Measurements from ENCODE around the gene DECR2. TPM values are rescaled to one million over a fixed set of nuclear protein-coding genes. Genes with fewer than 3 reads are reported as not detected.

The DECR2 gene
- total RNA-seq, 4 donors from 2014 or later, result 16.5 to 30.9 (median 21.4) TPM

DNA sequence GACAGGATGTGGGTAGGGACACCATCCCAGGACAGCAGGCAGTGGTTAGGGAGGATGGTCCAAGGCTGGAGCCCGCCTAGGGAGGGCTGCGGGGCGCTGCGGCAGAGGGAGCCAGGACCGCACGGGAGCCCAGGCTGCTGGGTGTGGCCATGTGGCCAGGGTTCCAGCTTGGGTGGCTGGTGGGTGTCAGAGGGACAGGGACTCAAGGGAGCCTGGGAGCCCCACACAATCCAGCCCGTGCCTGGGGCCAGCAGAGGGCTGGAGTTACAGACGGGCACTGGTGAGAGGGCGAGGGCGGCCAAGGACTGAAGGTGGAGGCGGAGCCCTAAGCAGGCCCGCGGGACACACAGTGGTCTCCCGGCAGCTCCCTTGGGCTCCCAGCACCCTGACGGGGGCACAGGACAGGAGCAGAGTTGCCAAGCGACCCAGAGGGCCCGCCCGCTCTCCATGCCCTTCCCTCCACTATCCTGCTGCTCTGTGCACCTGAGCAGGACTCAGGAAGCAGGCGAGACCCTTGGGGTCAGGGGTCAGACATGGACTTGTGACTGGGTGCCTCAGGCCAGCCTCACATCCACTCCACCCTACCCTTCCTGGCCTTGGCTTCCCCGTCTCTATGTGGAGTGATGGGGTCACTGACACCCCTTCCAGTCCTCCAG lies 38.4 kb upstream of the DECR2 start:
- ATAC-seq (ENCODE audit: low FRiP score) (no peak), DNase-seq (ENCODE audit: low spot score) (no peak)
- TF ChIP-seq, protein P1, sequence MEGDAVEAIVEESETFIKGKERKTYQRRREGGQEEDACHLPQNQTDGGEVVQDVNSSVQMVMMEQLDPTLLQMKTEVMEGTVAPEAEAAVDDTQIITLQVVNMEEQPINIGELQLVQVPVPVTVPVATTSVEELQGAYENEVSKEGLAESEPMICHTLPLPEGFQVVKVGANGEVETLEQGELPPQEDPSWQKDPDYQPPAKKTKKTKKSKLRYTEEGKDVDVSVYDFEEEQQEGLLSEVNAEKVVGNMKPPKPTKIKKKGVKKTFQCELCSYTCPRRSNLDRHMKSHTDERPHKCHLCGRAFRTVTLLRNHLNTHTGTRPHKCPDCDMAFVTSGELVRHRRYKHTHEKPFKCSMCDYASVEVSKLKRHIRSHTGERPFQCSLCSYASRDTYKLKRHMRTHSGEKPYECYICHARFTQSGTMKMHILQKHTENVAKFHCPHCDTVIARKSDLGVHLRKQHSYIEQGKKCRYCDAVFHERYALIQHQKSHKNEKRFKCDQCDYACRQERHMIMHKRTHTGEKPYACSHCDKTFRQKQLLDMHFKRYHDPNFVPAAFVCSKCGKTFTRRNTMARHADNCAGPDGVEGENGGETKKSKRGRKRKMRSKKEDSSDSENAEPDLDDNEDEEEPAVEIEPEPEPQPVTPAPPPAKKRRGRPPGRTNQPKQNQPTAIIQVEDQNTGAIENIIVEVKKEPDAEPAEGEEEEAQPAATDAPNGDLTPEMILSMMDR (IDR thresholded peaks at IDR 0.05), result no peak

DNA sequence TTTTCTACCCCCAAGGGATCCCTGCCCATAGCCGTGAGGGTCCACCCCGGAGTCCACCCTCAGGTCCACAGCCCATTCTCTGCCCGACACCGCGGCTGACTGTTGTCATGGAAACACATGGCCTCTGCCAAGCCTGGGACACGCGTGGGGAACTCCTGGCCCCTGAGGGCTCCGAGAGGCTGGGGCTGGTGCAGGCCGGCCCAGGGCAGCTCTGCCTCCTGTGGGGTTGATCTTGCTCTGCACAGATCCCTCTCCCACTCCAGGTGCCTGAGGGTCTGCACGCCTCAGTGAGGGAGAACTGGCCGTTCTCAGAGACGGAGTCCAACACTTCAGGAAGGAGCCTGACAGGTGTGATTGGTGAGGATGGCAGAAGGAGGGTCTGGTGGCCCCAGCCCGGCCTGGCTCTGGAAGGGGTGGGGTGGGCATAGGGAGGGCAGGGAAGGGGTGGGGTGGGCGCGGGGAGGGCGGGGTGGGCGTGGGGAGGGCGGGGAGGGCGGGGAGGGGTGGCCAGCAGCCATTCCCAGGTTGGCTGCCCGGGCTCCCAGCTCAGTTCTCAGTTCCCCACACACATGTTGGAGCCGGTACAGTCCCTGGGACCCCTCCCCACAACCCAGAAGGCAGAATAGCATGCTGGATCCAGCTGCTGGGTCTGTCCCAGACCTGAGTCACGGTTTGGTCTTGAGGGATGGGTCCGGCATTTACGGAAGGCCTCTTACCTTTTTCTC lies 37.8 kb upstream of the DECR2 start:
- TF ChIP-seq, protein P1 (IDR thresholded peaks at IDR 0.05), result no peak
- ATAC-seq (ENCODE audit: low FRiP score) (no peak), DNase-seq (ENCODE audit: low spot score) (no peak)

DNA sequence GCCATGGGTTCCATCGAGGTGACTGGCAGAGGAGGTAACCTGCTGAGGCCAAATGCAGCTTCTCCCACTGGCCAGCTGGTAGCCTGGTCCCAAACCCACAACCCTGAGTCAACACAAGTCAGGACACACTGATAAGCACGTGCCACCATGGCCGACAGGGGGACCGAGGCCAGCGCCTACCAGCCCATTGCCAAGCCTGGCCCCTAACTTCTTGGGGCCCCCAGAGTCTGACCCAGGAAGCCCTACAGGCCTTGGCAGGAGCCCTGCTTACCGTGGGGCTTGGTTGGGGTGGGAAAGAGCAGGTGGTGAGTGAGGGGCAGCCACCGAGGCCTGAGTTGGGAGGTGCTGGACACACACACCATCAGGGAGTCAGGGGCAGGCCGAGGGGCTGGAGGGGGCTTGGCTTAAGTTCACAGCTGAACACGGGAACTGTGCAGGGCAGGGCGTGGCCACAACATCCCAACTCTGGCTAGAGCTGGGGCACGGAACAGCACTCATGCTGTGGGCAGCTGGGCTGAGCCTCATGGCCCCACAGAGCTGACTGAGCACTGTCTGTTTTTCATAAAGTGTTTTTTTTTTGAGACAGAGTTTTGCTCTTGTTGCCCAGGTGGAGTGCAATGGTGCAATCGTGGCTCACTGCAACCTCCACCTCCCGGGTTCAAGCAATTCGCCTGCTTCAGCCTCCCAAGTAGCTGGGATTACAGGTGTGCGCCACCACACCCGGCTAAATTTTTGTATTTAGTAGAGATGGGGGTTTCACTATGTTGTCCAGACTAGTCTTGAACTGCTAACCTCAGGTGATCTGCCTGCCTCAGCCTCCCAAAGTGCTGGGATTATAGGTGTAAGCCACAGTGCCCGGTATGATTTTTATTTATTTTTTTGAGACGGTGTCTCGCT lies 36.8 kb upstream of the DECR2 start:
- TF ChIP-seq, protein P1 (IDR thresholded peaks at IDR 0.05), result no peak
- no peak for ATAC-seq (ENCODE audit: low FRiP score)
- DNase-seq (ENCODE audit: low spot score), result no peak

DNA sequence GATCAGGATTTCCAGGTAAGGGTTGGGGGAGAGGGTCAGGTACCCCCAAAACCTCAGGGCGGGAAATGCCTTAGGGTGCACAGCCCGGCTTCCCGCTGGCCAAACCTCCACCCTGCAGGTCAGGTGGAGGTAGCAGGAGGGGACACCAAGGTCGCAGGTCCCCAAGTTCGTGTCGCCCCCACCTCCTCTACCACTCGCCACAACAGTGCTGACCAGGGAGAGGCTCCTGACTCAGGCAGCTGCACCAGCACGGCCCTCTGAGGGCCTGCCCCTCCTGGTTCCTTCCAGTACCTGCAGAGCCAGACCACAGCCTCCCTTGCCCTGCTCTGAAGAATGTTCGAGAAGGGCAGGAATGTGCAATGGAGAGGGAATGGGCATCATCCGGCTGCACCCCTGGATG lies 35.2 kb upstream of the DECR2 start:
- TF ChIP-seq, protein P1 (IDR thresholded peaks at IDR 0.05), result no peak
- no peak for DNase-seq (ENCODE audit: low spot score)

DNA sequence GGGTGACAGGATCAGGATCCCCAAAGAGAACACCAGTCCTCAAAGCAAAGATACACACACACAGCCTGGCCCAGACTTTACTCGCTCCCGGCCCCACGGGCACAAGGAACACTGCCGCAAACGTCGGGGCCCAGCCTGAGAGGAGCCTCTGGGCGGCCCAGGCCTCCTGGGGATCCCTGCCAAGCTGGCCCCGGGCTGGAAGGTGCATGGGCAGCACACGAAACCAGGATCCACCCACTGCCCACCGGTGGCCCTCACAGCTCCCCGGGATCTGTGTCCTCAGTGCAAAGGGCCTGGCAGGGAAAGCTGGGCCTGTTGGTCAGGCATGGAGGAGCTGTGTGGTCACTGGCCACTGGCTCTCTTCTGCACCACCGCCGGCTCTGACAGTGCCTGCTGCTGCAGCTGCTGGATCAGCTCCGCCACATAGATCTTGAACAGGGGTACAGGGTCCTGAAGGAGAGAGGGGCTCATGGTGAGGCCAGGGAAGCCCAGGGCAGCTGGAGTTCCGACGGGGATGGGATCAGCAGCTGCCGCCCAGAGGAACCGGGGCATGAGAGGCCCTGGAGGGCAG lies 34.3 kb upstream of the DECR2 start:
- ATAC-seq (ENCODE audit: low FRiP score), result no peak
- TF ChIP-seq, protein P1 (IDR thresholded peaks at IDR 0.05), result no peak
- no peak for DNase-seq (ENCODE audit: low spot score)

More for the DNA sequence above, 35.2 kb upstream of the DECR2 start:
- no peak for ATAC-seq (ENCODE audit: low FRiP score)

DNA sequence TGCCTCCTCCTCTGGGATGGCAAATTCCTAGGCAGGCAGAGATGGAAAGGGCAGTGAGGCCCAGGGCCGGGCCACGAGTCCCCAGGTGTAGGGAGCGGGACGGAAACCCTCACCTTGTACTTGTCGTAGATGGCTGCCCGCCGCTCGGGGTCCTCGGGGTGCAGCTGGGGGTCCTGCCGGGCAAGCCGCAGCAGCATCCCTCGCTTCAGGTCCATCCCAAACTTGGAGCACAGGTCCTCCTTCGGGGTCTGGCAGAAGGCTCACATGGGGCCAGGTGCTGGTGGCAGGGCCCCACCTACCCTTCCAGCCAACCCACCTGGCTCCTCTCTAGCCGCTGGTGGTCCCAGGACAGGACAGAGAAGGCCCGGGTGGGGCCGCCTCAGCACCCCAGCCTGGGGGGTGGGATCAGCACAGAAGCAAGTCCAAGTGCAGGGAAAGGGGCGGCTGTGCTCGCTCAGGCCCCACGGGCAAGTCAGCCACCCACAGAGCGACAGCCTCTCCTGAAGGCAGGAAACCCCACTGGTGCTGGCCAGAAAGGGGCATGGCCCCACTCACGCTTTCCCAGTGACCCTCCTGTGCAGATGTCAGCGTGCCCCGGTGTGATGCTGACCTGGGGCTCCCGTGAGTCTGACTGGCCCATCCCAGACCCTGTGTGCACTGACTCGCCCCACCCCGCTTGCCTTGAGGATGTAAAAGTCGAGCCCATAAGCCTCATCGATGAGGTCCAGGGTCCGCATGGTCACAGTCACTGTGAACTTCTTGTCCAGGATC lies 33.1 kb upstream of the DECR2 start:
- TF ChIP-seq, protein P1 (IDR thresholded peaks at IDR 0.05), result no peak
- ATAC-seq (ENCODE audit: low FRiP score), result no peak
- no peak for DNase-seq (ENCODE audit: low spot score)
